Heart left ventricle (tissue), 16 donors: ENCODE measurements around the gene PSPH. TPM values are rescaled to one million over a fixed set of nuclear protein-coding genes. Genes with fewer than 3 reads are reported as not detected.

Experiments used
- ATAC-seq, 4 donors: fragments of 200-7000 bp; cut with Tn5 transposase; one replicate each; pipeline ENCODE4 v1.9.1; 2020 to 2022; ENCODE audit warnings: moderate library complexity in 4 of 4, mild to moderate bottlenecking in 3 of 4, moderate number of reproducible peaks in 1 of 4
- DNase-seq, 5 donors: peaks; one replicate each; pipeline ENCODE4 v3.0.0-alpha.2; 2020
- H3K27ac ChIP-seq, 12 donors: fragments of 200-600 bp; sonication (generic) in 4 of 12; one replicate each; pipeline versions ENCODE4 v1.5.0 to v1.8.0; 2016 to 2022; ENCODE audit warnings: mild to moderate bottlenecking in 2 of 12
- H3K27me3 ChIP-seq, 9 donors: fragments of 200-600 bp; sonication (generic) in 2 of 9; one replicate each; pipeline versions ENCODE4 v1.5.1 to v1.8.0; 2016 to 2022; ENCODE audit warnings: mild to moderate bottlenecking in 3 of 9
- H3K36me3 ChIP-seq, 9 donors: fragments of 200-600 bp; sonication (generic) in 2 of 9; one replicate each; pipeline versions ENCODE4 v1.5.0 to v1.8.0; 2018 to 2022; ENCODE audit warnings: mild to moderate bottlenecking in 2 of 9
- H3K4me1 ChIP-seq, 12 donors: fragments of 200-600 bp; sonication (generic) in 4 of 12; one replicate each; pipeline versions ENCODE4 v1.5.0 to v1.8.0; 2016 to 2022; ENCODE audit warnings: mild to moderate bottlenecking in 3 of 12
- H3K4me3 ChIP-seq, 12 donors: fragments of 200-600 bp; sonication (generic) in 4 of 12; one replicate each; pipeline versions ENCODE4 v1.5.0 to v1.8.0; 2017 to 2022; ENCODE audit warnings: mild to moderate bottlenecking in 9 of 12, moderate library complexity in 4 of 12
- H3K9me3 ChIP-seq, 12 donors: fragments of 200-600 bp; sonication (generic) in 4 of 12; one replicate each; pipeline versions ENCODE4 v1.5.0 to v1.8.0; 2016 to 2022; ENCODE audit warnings: mild to moderate bottlenecking in 1 of 12
- POLR2A ChIP-seq, 2 donors: fragments of 450-650 bp; IDR thresholded peaks; one replicate each; pipeline ENCODE4 v1.6.1; 2017; ENCODE audit warnings: antibody characterized with exemption in 2 of 2, mild to moderate bottlenecking in 2 of 2, moderate library complexity in 2 of 2
- WGBS, 4 donors: extraction: QIAGEN DNeasy Blood & Tissue Kit in 2 of 4; methylation state at CpG; one replicate each; pipeline versions ENCODE4 v1.1.5 to v1.1.7; 2013 to 2018; 5-methylcytosine and 5-hydroxymethylcytosine counted together
- intact Hi-C, 10 donors: fragments of 100-400 bp; cut with DNase I; formaldehyde crosslinking; loops; one replicate each; pipeline versions ENCODE4 v1.11.1 to v1.14.2; 2022
- polyA plus RNA-seq, 2 donors: library from polyadenylated mRNA; stranded (reverse); fragments of 200-250 nt; gene quantifications; one replicate each; pipeline ENCODE4 v1.2.3, GENCODE V29; 2013
- total RNA-seq, 9 donors: library from RNA; depleted of rRNA in 2 of 9; stranded (reverse); fragments of >200 nt in 2 of 9; fragmentation: NEBNext Ultra II Directional in 3 of 9; extraction: Animal tissue kit (Norgen Biotek cat#: 25700) in 3 of 9; gene quantifications; one replicate each; pipeline versions ENCODE4 v1.1.0 to v1.2.4, GENCODE V29; 2016 to 2023
- TF ChIP-seq, protein P1 (sequence below), 12 donors: fragments of 200-600 bp; sonication (generic) in 4 of 12; IDR thresholded peaks; one replicate each; pipeline versions ENCODE4 v1.5.0 to v1.8.0; 2018 to 2022; ENCODE audit warnings: antibody characterized with exemption in 12 of 12, mild to moderate bottlenecking in 5 of 12
- donor health status: ischemic (EF 13 %, LVEDD 7.1; RV severe dilation, severe dysfunction).
- donor health status: healthy with polysubstance abuse.
- donor health status: DM: no; HTN: yes; CAD: no.
- donor health status: DM: no; HTN: no; CAD: no.
- donor health status: ischemic (EF 25% LVEDD 6.9; RV normal size, moderate dysfunction).
- donor health status: ischemic (EF 25% LVEDD 5.7; RV mildly dilated, moderate dysfunction).
- donor health status: healthy.
- donor health status: DM: yes; HTN: yes; CAD: no.
- donor health status: ischemic (EF 35%, LVEDD 5.7; RV mildly dilated, moderate dysfunction).
- donor health status: nonischemic (EF 11% LVEDD 7.7; RV severe dilation, severe dysfunction).
- donor health status: DM: yes; HTN: yes; CAD: no.
- donor health status: PGD.
- donor health status: ischemic (EF 29% LVEDD 5.4; RV normal size, mild dysfunction).
- donor health status: nonischemic (EF 23%, LVEDD 6.1; RV moderate dilation, normal function).

Gene PSPH
- total and polyA plus RNA-seq, 11 donors: 3.5 to 15.9 (median 8.9) TPM

DNA sequence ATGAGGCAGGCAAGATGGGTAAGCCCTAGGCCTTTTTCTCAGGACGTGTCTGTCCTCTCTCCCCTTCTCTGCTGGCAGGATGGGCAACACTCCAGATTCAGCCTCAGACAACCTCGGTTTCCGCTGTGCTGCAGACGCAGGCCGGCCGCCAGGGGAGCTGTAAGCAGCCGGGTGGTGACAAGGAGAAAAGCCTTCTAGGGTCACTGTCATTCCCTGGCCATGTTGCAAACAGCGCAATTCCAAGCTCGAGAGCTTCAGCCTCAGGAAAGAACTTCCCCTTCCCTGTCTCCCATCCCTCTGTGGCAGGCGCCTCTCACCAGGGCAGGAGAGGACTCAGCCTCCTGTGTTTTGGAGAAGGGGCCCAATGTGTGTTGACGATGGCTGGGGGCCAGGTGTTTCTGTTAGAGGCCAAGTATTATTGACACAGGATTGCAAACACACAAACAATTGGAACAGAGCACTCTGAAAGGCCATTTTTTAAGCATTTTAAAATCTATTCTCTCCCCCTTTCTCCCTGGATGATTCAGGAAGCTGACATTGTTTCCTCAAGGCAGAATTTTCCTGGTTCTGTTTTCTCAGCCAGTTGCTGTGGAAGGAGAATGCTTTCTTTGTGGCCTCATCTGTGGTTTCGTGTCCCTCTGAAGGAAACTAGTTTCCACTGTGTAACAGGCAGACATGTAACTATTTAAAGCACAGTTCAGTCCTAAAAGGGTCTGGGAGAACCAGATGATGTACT is 28.4 kb upstream of the PSPH start:
- 5 to 11% (median 7%) methylated on average over 10 to 12 of the region's 12 CpGs for WGBS, 4 donors
- Histone ChIP-seq H3K36me3 (peaks cover 0 to 27% (median 21%) of the 10 kb centered on the region in 9 donors), H3K27me3 (no peaks in the 10 kb centered on the region), H3K4me1 (peaks cover 10 to 43% (median 35%) of the 10 kb centered on the region in 12 donors), H3K27ac (peak overlapping the region; percentile 56 to 96 (median 86)), H3K4me3 (peak overlapping the region in 1 of 12 donors; percentile 10), H3K9me3 (no peaks in the 10 kb centered on the region)
- TF ChIP-seq POLR2A (IDR thresholded peaks at IDR 0.05): peak in 1 of 2 donors; percentile 1
- TF ChIP-seq, protein P1, sequence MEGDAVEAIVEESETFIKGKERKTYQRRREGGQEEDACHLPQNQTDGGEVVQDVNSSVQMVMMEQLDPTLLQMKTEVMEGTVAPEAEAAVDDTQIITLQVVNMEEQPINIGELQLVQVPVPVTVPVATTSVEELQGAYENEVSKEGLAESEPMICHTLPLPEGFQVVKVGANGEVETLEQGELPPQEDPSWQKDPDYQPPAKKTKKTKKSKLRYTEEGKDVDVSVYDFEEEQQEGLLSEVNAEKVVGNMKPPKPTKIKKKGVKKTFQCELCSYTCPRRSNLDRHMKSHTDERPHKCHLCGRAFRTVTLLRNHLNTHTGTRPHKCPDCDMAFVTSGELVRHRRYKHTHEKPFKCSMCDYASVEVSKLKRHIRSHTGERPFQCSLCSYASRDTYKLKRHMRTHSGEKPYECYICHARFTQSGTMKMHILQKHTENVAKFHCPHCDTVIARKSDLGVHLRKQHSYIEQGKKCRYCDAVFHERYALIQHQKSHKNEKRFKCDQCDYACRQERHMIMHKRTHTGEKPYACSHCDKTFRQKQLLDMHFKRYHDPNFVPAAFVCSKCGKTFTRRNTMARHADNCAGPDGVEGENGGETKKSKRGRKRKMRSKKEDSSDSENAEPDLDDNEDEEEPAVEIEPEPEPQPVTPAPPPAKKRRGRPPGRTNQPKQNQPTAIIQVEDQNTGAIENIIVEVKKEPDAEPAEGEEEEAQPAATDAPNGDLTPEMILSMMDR (IDR thresholded peaks at IDR 0.05): peak; percentile 49 to 96 (median 82)
- ATAC-seq (peak; percentile 83 to 89 (median 86)), DNase-seq (peak; percentile 87 to 93 (median 90))
- intact Hi-C loops: loop anchor here in 6 of 10 donors (2.0 to 10.0 kb wide), 5 partner anchors 13 to 437 kb away; partner anchors contain the start of genes NIPSNAP2 (in 2 of the 6) and PHKG1 (in 1 of the 6)

DNA sequence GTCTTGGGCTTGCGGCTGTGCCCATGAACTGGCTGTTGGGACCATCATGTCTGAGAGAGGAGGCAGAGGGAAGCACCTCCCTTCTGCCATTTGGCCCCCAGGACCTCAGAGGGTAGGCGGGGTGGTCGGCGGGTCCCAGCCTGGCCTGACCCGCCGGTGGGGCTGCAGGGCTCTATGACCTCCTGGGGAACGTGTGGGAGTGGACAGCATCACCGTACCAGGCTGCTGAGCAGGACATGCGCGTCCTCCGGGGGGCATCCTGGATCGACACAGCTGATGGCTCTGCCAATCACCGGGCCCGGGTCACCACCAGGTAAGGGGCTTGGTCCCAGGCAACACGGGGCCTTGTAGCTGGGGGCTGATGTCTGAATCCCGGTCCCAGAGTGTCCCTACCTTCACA is 27.0 kb upstream of the PSPH start:
- Histone ChIP-seq H3K4me3 (no peak overlapping the region), H3K4me1 (peaks cover 8 to 42% (median 33%) of the 10 kb centered on the region in 12 donors), H3K27me3 (no peaks in the 10 kb centered on the region), H3K27ac (peak overlapping the region in 10 of 12 donors; percentile 77 to 96 (median 87)), H3K36me3 (peaks cover 0 to 29% (median 22%) of the 10 kb centered on the region in 9 donors), H3K9me3 (no peaks in the 10 kb centered on the region)
- DNase-seq: no peak
- intact Hi-C loops: loop anchor here in 6 of 10 donors (2.0 to 10.0 kb wide), 5 partner anchors 15 to 436 kb away; partner anchors contain the start of genes NIPSNAP2 (in 2 of the 6) and PHKG1 (in 1 of the 6)
- WGBS, 4 donors: 93 to 94% (median 93%) methylated on average over 14 to 16 of the region's 16 CpGs
- no peak for ATAC-seq
- TF ChIP-seq POLR2A (IDR thresholded peaks at IDR 0.05): no peak
- TF ChIP-seq, protein P1 (IDR thresholded peaks at IDR 0.05): no peak

DNA sequence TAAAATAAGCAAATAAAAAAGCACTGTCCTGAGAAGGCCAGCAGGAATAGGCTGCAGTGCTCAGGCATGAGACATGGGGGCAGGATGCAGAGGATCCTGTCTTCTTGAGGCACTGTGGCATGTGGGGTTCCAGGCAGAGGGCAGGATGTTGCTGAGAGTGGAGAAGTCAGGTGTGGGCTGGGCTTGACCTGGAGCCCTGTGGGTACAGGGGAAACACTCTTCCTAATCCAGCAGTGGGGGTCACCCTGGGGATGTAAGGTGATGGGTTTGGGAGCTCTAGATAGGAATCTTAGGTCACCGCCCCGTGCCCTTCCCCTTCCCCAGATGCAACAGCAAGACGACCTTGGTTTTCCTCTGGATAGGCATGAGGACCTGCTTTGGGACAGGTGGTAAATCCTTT is 26.4 kb upstream of the PSPH start:
- intact Hi-C loops: loop anchor here in 6 of 10 donors (2.0 to 10.0 kb wide), 5 partner anchors 15 to 435 kb away; partner anchors contain the start of genes NIPSNAP2 (in 2 of the 6) and PHKG1 (in 1 of the 6)

More for the DNA sequence above, 26.4 kb upstream of the PSPH start:
- H3K36me3 ChIP-seq: peaks cover 0 to 34% (median 27%) of the 10 kb centered on the region in 9 donors
- no peaks in the 10 kb centered on the region for H3K9me3 ChIP-seq
- H3K4me3 ChIP-seq: no peak overlapping the region
- DNase-seq: no peak
- no peaks in the 10 kb centered on the region for H3K27me3 ChIP-seq
- peak overlapping the region in 3 of 12 donors; percentile 23 to 88 (median 83) for H3K27ac ChIP-seq
- peaks cover 8 to 38% (median 29%) of the 10 kb centered on the region in 12 donors for H3K4me1 ChIP-seq
- WGBS, 4 donors: 80 to 98% (median 92%) methylated on average over 1 to 3 of the region's 3 CpGs
- TF ChIP-seq, protein P1 (IDR thresholded peaks at IDR 0.05): no peak
- TF ChIP-seq POLR2A (IDR thresholded peaks at IDR 0.05): no peak
- no peak for ATAC-seq
